Neuronal stem cell (in vitro differentiated cells): ENCODE data around the gene HBEGF.
A peak's percentile ranks its signal among the peaks of the same experiment; 100 is the strongest.

Source experiments
- DNase-seq: peaks from one replicate; pipeline ENCODE4 v3.0.0-alpha.2; 2013; ENCODE audit warnings: low spot score
- H2AFZ ChIP-seq: one replicate; pipeline ENCODE4 v1.6.1; 2013; ENCODE audit warnings: mild to moderate bottlenecking, low read length, inconsistent platforms
- H2AK5ac ChIP-seq: 2 replicates; pipeline ENCODE4 v1.6.1; 2013; ENCODE audit warnings: low read depth, mild to moderate bottlenecking, inconsistent platforms, low read length, moderate library complexity, mixed read lengths
- H2BK120ac ChIP-seq: 2 replicates; pipeline ENCODE4 v1.6.1; 2013; ENCODE audit warnings: low read depth, mild to moderate bottlenecking, inconsistent platforms, low read length, moderate library complexity, mixed read lengths
- H2BK12ac ChIP-seq: one replicate; pipeline ENCODE4 v1.6.1; 2013; ENCODE audit warnings: low read length, inconsistent platforms
- H2BK15ac ChIP-seq: 2 replicates; pipeline ENCODE4 v1.6.1; 2013; ENCODE audit warnings: mild to moderate bottlenecking, low read length, inconsistent platforms, mixed read lengths
- H2BK5ac ChIP-seq: one replicate; pipeline ENCODE4 v1.6.1; 2013; ENCODE audit warnings: inconsistent platforms, mild to moderate bottlenecking, low read length, moderate library complexity
- H3K14ac ChIP-seq: one replicate; pipeline ENCODE4 v1.6.1; 2013; ENCODE audit warnings: low read length, inconsistent platforms
- H3K18ac ChIP-seq: 2 replicates; pipeline ENCODE4 v1.6.1; 2013; ENCODE audit warnings: low read length, inconsistent platforms
- H3K23ac ChIP-seq: 2 replicates; pipeline ENCODE4 v1.6.1; 2013; ENCODE audit warnings: low read depth, mild to moderate bottlenecking, mixed read lengths, low read length, inconsistent platforms; ENCODE audit not compliant: poor library complexity
- H3K27ac ChIP-seq: replicated peaks from 3 replicates; pipeline ENCODE4 v1.5.1; 2013; ENCODE audit warnings: low read length, inconsistent platforms
- H3K27me3 ChIP-seq, 3 experiments: 2 replicates each; pipeline ENCODE4 v1.6.1; 2013; ENCODE audit warnings: low read length in 3 of 3, mild to moderate bottlenecking in 2 of 3, inconsistent platforms in 1 of 3, low read depth in 1 of 3, mixed read lengths in 1 of 3, moderate library complexity in 1 of 3; ENCODE audit not compliant: control insufficient read depth in 3 of 3, insufficient read depth in 3 of 3
- H3K36me3 ChIP-seq, 2 donors: replicated peaks in 1 of 2; 2 replicates each; pipeline ENCODE4 v1.6.1; 2013; ENCODE audit warnings: low read length in 2 of 2; ENCODE audit not compliant: control insufficient read depth in 2 of 2, insufficient read depth in 2 of 2
- H3K4ac ChIP-seq: 2 replicates; pipeline ENCODE4 v1.6.1; 2013; ENCODE audit warnings: inconsistent platforms, mild to moderate bottlenecking, low read length, moderate library complexity
- H3K4me1 ChIP-seq, 2 donors: 1 replicate in 1 of 2; 2 replicates in 1 of 2; pipeline ENCODE4 v1.6.1; 2013; ENCODE audit warnings: low read length in 2 of 2, low read depth in 1 of 2; ENCODE audit not compliant: control insufficient read depth in 2 of 2, insufficient read depth in 1 of 2
- H3K4me2 ChIP-seq: one replicate; pipeline ENCODE4 v1.6.1; 2013; ENCODE audit warnings: mild to moderate bottlenecking, low read length, inconsistent platforms; ENCODE audit not compliant: insufficient read depth, poor library complexity, severe bottlenecking
- H3K4me3 ChIP-seq, 2 donors: 2 replicates each; pipeline ENCODE4 v1.5.1; 2013; ENCODE audit warnings: low read length in 2 of 2, mild to moderate bottlenecking in 2 of 2, inconsistent platforms in 1 of 2, moderate library complexity in 1 of 2
- H3K79me1 ChIP-seq: one replicate; pipeline ENCODE4 v1.6.1; 2013; ENCODE audit warnings: low read depth, mild to moderate bottlenecking, inconsistent platforms, low read length, moderate library complexity
- H3K9ac ChIP-seq: one replicate; pipeline ENCODE4 v1.6.1; 2013; ENCODE audit warnings: mild to moderate bottlenecking, low read depth, low read length, inconsistent platforms; ENCODE audit not compliant: poor library complexity
- H3K9me3 ChIP-seq, 2 donors: replicated peaks in 1 of 2; 2 replicates each; pipeline versions ENCODE3 to v1.6.1; 2013; ENCODE audit warnings: low read length in 2 of 2, mild to moderate bottlenecking in 2 of 2, inconsistent platforms in 1 of 2, low read depth in 1 of 2, mixed read lengths in 1 of 2, moderate library complexity in 1 of 2; ENCODE audit not compliant: control insufficient read depth in 2 of 2, insufficient read depth in 1 of 2
- H4K8ac ChIP-seq: one replicate; pipeline ENCODE4 v1.6.1; 2013; ENCODE audit warnings: low read depth, mild to moderate bottlenecking, inconsistent platforms, low read length, moderate library complexity
- H4K91ac ChIP-seq: one replicate; pipeline ENCODE4 v1.6.1; 2013; ENCODE audit warnings: low read length, low read depth, mild to moderate bottlenecking, inconsistent platforms; ENCODE audit not compliant: poor library complexity
- WGBS, 2 donors: extraction: QIAGEN DNeasy Blood & Tissue Kit; methylation state at CpG; one replicate each; pipeline ENCODE4 v1.1.7; 2013; ENCODE audit warnings: missing lambda C conversion rate in 2 of 2, mixed read lengths in 1 of 2; ENCODE audit not compliant: insufficient read length in 2 of 2, insufficient replicate concordance in 1 of 2; ENCODE audit errors: extremely low coverage in 2 of 2; 5-methylcytosine and 5-hydroxymethylcytosine counted together

HBEGF gene

DNA sequence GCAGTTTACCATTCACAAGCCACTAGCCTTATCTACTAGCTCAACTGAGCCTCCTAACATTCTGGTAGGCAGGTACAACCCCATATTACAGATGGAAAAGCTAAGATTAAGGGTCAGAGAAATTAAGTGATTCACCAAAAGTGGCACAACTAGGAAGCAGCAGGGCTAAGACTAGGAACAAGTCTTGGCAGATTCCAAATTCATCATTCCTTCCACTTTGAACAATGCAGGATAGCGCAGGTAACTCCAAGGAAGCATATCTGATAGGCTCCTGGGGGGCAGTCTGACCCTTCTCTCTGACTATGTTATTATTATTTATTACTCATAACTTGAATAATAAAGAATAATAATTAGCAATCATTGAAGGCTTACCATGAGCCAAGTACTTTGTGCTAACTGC is 8.5 kb downstream of the HBEGF start:
- Histone ChIP-seq H4K91ac (no peak overlapping the region), H3K4me2 (no peak overlapping the region), H4K8ac (no peak overlapping the region), H3K4me3 (no peak overlapping the region), H3K9ac (no peak overlapping the region), H2BK12ac (no peak overlapping the region), H3K27ac (no peak overlapping the region), H3K18ac (no peak overlapping the region), H3K4ac (no peak overlapping the region), H3K14ac (no peak overlapping the region), H3K4me1 (no peaks in the 10 kb centered on the region), H3K36me3 (peaks cover 7 to 12% of the 10 kb centered on the region in 2 donors), H3K27me3 (no peaks in the 10 kb centered on the region), H2BK15ac (no peak overlapping the region), H2BK120ac (no peak overlapping the region), H2BK5ac (no peak overlapping the region), H3K9me3 (no peaks in the 10 kb centered on the region), H2AFZ (no peak overlapping the region), H2AK5ac (no peak overlapping the region), H3K79me1 (no peaks in the 10 kb centered on the region), H3K23ac (no peak overlapping the region)
- no CpG with 5 or more reads among the region's 1 CpG for WGBS, 2 donors
- DNase-seq: no peak

DNA sequence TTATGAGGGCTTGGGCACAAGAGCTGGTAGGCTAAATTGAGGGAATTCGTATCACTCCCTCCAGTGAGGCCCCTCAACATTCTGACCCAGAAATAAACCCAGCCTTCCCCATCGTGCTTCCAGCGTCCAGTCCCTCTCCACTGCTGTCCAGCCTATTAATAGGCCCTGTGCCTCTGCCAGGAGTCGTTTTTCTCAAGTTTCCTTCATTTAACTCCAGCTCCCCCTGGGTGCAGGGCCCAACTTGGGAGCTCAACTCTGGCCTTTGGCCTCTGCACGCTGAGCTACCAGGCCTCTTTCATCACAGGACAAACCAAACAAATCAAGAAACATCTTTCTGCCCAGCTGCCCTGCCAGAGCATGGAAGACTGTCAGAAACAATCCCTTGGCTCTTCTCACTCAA is 10.0 kb downstream of the HBEGF start:
- H2BK15ac ChIP-seq: no peak overlapping the region
- no peaks in the 10 kb centered on the region for H3K4me1 ChIP-seq
- no peak overlapping the region for H3K4me3 ChIP-seq
- H3K9me3 ChIP-seq: no peaks in the 10 kb centered on the region
- no peak overlapping the region for H3K23ac ChIP-seq
- H2BK12ac ChIP-seq: no peak overlapping the region
- H3K4me2 ChIP-seq: no peak overlapping the region
- no CpG with 5 or more reads among the region's 5 CpGs for WGBS, 2 donors
- no peak overlapping the region for H4K91ac ChIP-seq
- H3K79me1 ChIP-seq: no peaks in the 10 kb centered on the region
- no peak overlapping the region for H3K4ac ChIP-seq
- H2BK5ac ChIP-seq: no peak overlapping the region
- no peak overlapping the region for H3K9ac ChIP-seq
- H3K36me3 ChIP-seq: peaks cover 7 to 13% of the 10 kb centered on the region in 2 donors
- no peak overlapping the region for H2AFZ ChIP-seq
- H4K8ac ChIP-seq: no peak overlapping the region
- no peak overlapping the region for H3K18ac ChIP-seq
- H3K27me3 ChIP-seq: no peaks in the 10 kb centered on the region
- no peak overlapping the region for H2AK5ac ChIP-seq
- no peak overlapping the region for H2BK120ac ChIP-seq
- H3K14ac ChIP-seq: no peak overlapping the region
- DNase-seq: no peak
- H3K27ac ChIP-seq: no peak overlapping the region

GRCh38 chr5:140331638-140332037 is 14.8 kb downstream of the HBEGF start:
- no peak overlapping the region for H2AFZ ChIP-seq
- no peak overlapping the region for H2BK5ac ChIP-seq
- H3K9me3 ChIP-seq: no peaks in the 10 kb centered on the region
- no peak overlapping the region for H4K8ac ChIP-seq
- peaks cover 7 to 13% of the 10 kb centered on the region in 2 donors for H3K36me3 ChIP-seq
- H3K9ac ChIP-seq: no peak overlapping the region
- H3K4me2 ChIP-seq: no peak overlapping the region
- H3K4me3 ChIP-seq: no peak overlapping the region
- no peak overlapping the region for H4K91ac ChIP-seq
- no peak overlapping the region for H2BK120ac ChIP-seq
- no peak overlapping the region for H3K27ac ChIP-seq
- no peak overlapping the region for H3K14ac ChIP-seq
- WGBS, 2 donors: no CpG with 5 or more reads among the region's 1 CpG
- H3K79me1 ChIP-seq: no peaks in the 10 kb centered on the region
- H3K27me3 ChIP-seq: no peaks in the 10 kb centered on the region
- no peak overlapping the region for H3K18ac ChIP-seq
- no peak overlapping the region for H2AK5ac ChIP-seq
- no peak overlapping the region for H3K4ac ChIP-seq
- no peak overlapping the region for H2BK12ac ChIP-seq
- H3K4me1 ChIP-seq: peaks cover 8 to 12% of the 10 kb centered on the region in 2 donors
- H3K23ac ChIP-seq: no peak overlapping the region
- H2BK15ac ChIP-seq: no peak overlapping the region
- no peak for DNase-seq

DNA sequence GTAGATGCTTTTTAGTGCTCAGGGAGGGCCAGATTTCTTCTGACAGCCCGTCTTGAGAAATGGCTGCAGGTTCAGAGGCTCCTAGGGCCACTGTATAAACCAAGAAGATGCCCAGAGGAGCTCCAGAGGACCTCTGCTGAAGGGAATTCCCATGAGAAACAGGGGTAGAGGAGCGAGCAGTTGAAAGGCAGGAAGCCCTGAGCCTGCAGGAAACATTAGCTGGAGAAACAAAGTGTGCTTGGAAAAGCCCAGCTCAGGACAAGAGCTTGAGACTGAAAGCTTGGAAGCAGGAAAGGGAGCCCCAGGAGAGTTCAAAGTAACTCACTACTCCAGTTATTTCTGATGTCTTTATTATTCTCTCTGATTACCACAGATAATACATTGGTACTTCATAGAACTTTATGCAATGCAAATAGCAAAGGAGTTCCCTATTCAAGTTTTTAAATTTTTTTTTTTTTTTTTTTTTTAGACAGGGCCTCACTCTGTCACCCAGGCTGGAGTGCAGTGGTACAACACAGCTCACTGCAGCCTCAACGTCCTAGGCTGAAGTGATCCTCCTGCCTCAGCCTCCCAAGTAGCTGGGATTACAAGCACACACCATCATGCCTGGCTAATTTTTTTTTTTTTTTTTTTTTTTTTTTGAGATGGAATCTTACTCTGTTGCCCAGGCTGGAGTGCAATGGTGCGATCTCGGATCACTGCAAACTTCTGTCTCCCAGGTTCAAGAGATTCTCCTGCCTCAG is 16.5 kb downstream of the HBEGF start:
- Histone ChIP-seq H3K9me3 (no peaks in the 10 kb centered on the region), H4K8ac (no peak overlapping the region), H3K79me1 (no peaks in the 10 kb centered on the region), H2BK12ac (no peak overlapping the region), H3K4ac (no peak overlapping the region), H3K4me2 (no peak overlapping the region), H3K18ac (no peak overlapping the region), H2BK15ac (no peak overlapping the region), H3K4me1 (peaks cover 8 to 14% of the 10 kb centered on the region in 2 donors), H3K27me3 (no peaks in the 10 kb centered on the region), H2AFZ (peak overlapping the region; percentile 66), H3K36me3 (peaks cover 6 to 7% of the 10 kb centered on the region in 2 donors), H2BK5ac (no peak overlapping the region), H2AK5ac (no peak overlapping the region), H3K14ac (no peak overlapping the region), H3K4me3 (no peak overlapping the region), H3K27ac (peak overlapping the region; percentile 1), H3K23ac (no peak overlapping the region), H4K91ac (no peak overlapping the region), H2BK120ac (no peak overlapping the region), H3K9ac (no peak overlapping the region)
- no peak for DNase-seq
- no CpG with 5 or more reads among the region's 5 CpGs for WGBS, 2 donors
